Measurements from ENCODE around the gene IL1F10.

DNA sequence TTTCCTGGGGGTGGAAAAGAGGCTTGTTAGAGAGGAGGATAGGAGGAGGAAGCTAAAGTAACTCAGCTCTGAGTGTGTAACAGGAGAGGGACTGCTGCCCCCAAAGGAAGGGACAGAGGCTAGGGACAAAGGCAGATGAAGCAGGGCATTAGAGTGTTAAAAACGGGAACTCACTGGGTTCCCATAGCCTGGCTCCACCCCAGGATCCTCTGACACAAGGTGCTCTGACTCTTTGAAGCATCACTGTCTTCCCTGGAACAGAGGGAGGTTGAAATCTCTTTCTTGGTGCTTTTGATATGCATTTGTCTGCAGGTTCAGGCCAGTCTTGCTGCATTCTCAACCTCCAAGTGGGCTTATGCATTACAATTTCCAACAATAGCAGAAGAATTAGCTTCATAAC lies 39.7 kb upstream of the IL1F10 start:
- TF ChIP-seq CTCF (IDR thresholded peaks at IDR 0.05) (no peak), EZH2 (IDR thresholded peaks at IDR 0.05) (no peak), EZH2phosphoT487 (IDR thresholded peaks at IDR 0.05) (no peak)
